GM12875 (cell line): Measurements from ENCODE around the gene PXDN.

Source experiments
- H3K4me3 ChIP-seq: one replicate; pipeline ENCODE4 v1.5.1; 2011; ENCODE audit warnings: low read depth, low read length, control low read depth
- CTCF ChIP-seq: IDR thresholded peaks from 2 replicates; pipeline ENCODE4 v1.5.1; 2011; ENCODE audit warnings: low read depth, mild to moderate bottlenecking, control low read depth, inconsistent platforms, low read length, moderate library complexity, borderline replicate concordance; ENCODE audit not compliant: insufficient read depth

PXDN gene

GRCh38 chr2:1606421-1607235, 137.7 kb downstream of the PXDN start:
- TF ChIP-seq CTCF, result no peak

GRCh38 chr2:1606046-1606400, 138.3 kb downstream of the PXDN start:
- H3K4me3 ChIP-seq, result no peak overlapping the region
- no peak for TF ChIP-seq CTCF

More at GRCh38 chr2:1606421-1607235, 137.7 kb downstream of the PXDN start:
- H3K4me3 ChIP-seq, result no peak overlapping the region

GRCh38 chr2:1605102-1606045, 138.9 kb downstream of the PXDN start:
- TF ChIP-seq CTCF, result no peak
- H3K4me3 ChIP-seq, result no peak overlapping the region

- H3K4me3 ChIP-seq, result no peak overlapping the region
- TF ChIP-seq CTCF, result no peak
Observed at GRCh38 chr2:1603521-1603920, 140.8 kb downstream of the PXDN start.

- H3K4me3 ChIP-seq, result no peak overlapping the region
- TF ChIP-seq CTCF, result no peak
Observed at GRCh38 chr2:1603059-1603458, 141.3 kb downstream of the PXDN start.

GRCh38 chr2:1602278-1603010, 141.9 kb downstream of the PXDN start:
- TF ChIP-seq CTCF, result no peak
- no peak overlapping the region for H3K4me3 ChIP-seq
